ENCODE data around the gene CNOT3.

The CNOT3 gene

GRCh38 chr19:54196536-54196935 is 59.0 kb downstream of the CNOT3 start:
- no peak for DNase-seq

GRCh38 chr19:54197121-54197520 is 59.6 kb downstream of the CNOT3 start:
- no peak for DNase-seq

- no peak for DNase-seq
Observed at GRCh38 chr19:54199401-54199800, 61.8 kb downstream of the CNOT3 start.

GRCh38 chr19:54201172-54201701 is 63.7 kb downstream of the CNOT3 start:
- DNase-seq = no peak

GRCh38 chr19:54201980-54202379 is 64.4 kb downstream of the CNOT3 start:
- DNase-seq = no peak

- no peak for DNase-seq
Observed at GRCh38 chr19:54203151-54203611, 65.6 kb downstream of the CNOT3 start.

GRCh38 chr19:54204767-54205468 is 67.4 kb downstream of the CNOT3 start:
- DNase-seq = no peak
